Measurements from ENCODE around the gene PCSK6. TPM values are rescaled to one million over a fixed set of nuclear protein-coding genes. Genes with fewer than 3 reads are reported as not detected.

PCSK6 gene
- total and polyA plus RNA-seq, 2 of the 8 experiments (the other 6 are each of a cell fraction or from before 2014, with no cell fraction given), result 1.9 to 4.0 TPM

DNA sequence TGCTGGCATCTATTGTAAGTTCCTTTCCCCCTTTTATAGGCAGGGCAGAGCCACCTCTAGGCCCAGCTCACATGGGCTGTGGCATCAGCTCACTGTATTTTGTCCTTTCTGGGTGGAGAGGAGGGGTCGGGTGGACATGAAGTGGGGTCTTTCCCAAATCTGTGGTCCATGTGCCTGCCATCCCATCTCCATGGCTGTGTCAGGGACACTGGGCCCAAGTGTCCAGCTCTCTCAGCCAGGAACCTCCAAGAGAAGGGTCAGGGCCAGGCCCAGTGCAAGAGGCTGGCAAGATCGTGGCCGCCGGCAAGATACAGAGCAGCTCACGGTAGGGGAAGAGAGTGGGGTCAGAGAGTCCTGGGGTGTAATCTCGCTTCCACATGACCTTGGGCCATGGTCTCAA lies 85.3 kb downstream of the PCSK6 start:
- Histone ChIP-seq H3K9me3 (ENCODE audit: insufficient read depth in 2 of 2, low read depth in 1 of 2, low read length in 1 of 2) (no peaks in the 10 kb centered on the region; a peak in 1 of 4 replicates), H3K79me1 (ENCODE audit: low read depth, low read length) (no peaks in the 10 kb centered on the region), H3K56ac (replicated peaks; ENCODE audit: insufficient read length, low read depth, low read length) (no peak overlapping the region), H3K36me3 (ENCODE audit: control insufficient read depth in 2 of 4, insufficient read depth in 4 of 4, low read length in 3 of 4) (no peaks in the 10 kb centered on the region), H3K27me3 (replicated peaks in 1 of 4; ENCODE audit: control insufficient read depth in 3 of 4, extremely low read depth in 1 of 4, insufficient read depth in 3 of 4, low read length in 3 of 4) (no peaks in the 10 kb centered on the region; a peak in 2 of 7 replicates), H3K14ac (ENCODE audit: insufficient read length) (no peak overlapping the region), H4K20me1 (replicated peaks in 1 of 2; ENCODE audit: control insufficient read depth in 1 of 2, insufficient read depth in 2 of 2, low read length in 2 of 2) (no peaks in the 10 kb centered on the region), H3K9ac (replicated peaks in 1 of 4; ENCODE audit: extremely low read depth in 1 of 4, low read depth in 3 of 4, low read length in 3 of 4) (no peak overlapping the region), H3K18ac (ENCODE audit: extremely low read depth, low read length) (no peak overlapping the region), H4K8ac (ENCODE audit: extremely low read depth, insufficient read depth, low read length) (no peak overlapping the region), H2BK20ac (ENCODE audit: low read length) (no peak overlapping the region), H3K4me1 (replicated peaks in 1 of 4; ENCODE audit: control insufficient read depth in 3 of 4, insufficient read depth in 4 of 4, low read length in 3 of 4) (peaks cover 0 to 10% (median 5%) of the 10 kb centered on the region in 4 experiments; a peak in 5 of 7 replicates), H4K91ac (replicated peaks; ENCODE audit: insufficient read length, low read length) (no peak overlapping the region), H2AK5ac (ENCODE audit: low read depth, low read length) (no peak overlapping the region), H3K23me2 (ENCODE audit: low read depth, low read length) (no peaks in the 10 kb centered on the region), H2BK5ac (ENCODE audit: low read depth, low read length) (no peak overlapping the region), H2BK12ac (ENCODE audit: low read depth, low read length) (no peak overlapping the region), H3K4ac (replicated peaks; ENCODE audit: insufficient read length, low read depth, low read length) (no peak overlapping the region), H3K4me3 (ENCODE audit: extremely low read depth in 1 of 4, insufficient read depth in 2 of 4, low read depth in 3 of 4, low read length in 4 of 4) (no peak overlapping the region), H2BK15ac (ENCODE audit: low read length) (no peak overlapping the region), H4K5ac (ENCODE audit: insufficient read length, low read depth, low read length) (no peak overlapping the region), H2BK120ac (replicated peaks; ENCODE audit: low read depth, low read length) (no peak overlapping the region), H3K27ac (ENCODE audit: low read depth, low read length) (no peak overlapping the region), H3K4me2 (ENCODE audit: insufficient read depth in 1 of 2, low read depth in 2 of 2, low read length in 2 of 2) (no peak overlapping the region), H3K23ac (ENCODE audit: insufficient read length) (no peak overlapping the region), H2AFZ (ENCODE audit: low read length) (no peak overlapping the region), H3K79me2 (ENCODE audit: control insufficient read depth in 1 of 2, insufficient read depth in 2 of 2, low read length in 2 of 2) (no peaks in the 10 kb centered on the region)
- TF ChIP-seq TBP (IDR thresholded peaks at IDR 0.05; ENCODE audit: low read depth, low read length) (no peak), NRF1 (IDR thresholded peaks at IDR 0.05; ENCODE audit: low read depth, low read length) (no peak), CEBPB (IDR thresholded peaks at IDR 0.05; ENCODE audit: low read depth, low read length) (no peak), RFX5 (IDR thresholded peaks at IDR 0.05; ENCODE audit: borderline replicate concordance, low read depth, low read length) (no peak), POLR2AphosphoS5 (IDR thresholded peaks at IDR 0.05; ENCODE audit: low read depth, low read length) (no peak), RNF2 (IDR thresholded peaks at IDR 0.05; ENCODE audit: borderline replicate concordance, low read depth, low read length, missing control alignments, poor library complexity, severe bottlenecking) (no peak), SP4 (IDR thresholded peaks at IDR 0.05; ENCODE audit: low read length) (no peak), ZNF274 (IDR thresholded peaks at IDR 0.05; ENCODE audit: borderline replicate concordance, extremely low read depth, low read length) (no peak), GTF2F1 (IDR thresholded peaks at IDR 0.05; ENCODE audit: borderline replicate concordance, low read depth, low read length) (no peak), KDM1A (IDR thresholded peaks at IDR 0.05; ENCODE audit: borderline replicate concordance, low read length) (no peak)
- FAIRE-seq, result no peak
- WGBS, 2 experiments (ENCODE audit: extremely low coverage in 1 of 2, insufficient coverage in 1 of 2, insufficient read length in 1 of 2, insufficient replicate concordance in 2 of 2, low coverage in 1 of 2, low lambda C conversion rate in 2 of 2, missing lambda C conversion rate in 1 of 2), result 94% methylated on average over 6 of the region's 6 CpGs; no CpG with 5 or more reads in 1 of the 2 experiments
- DNase-seq (ENCODE audit: low read depth in 1 of 2, low spot score in 2 of 2), result no peak
- CTCF ChIA-PET (ENCODE audit: partially characterized antibody), result interaction anchor here (0.7 to 2.1 kb wide), 3 partner anchors 8 to 92 kb away, joined by 3 to 5 read pairs (median 3); no protein-coding TSS in a partner anchor
- POLR2A ChIA-PET (ENCODE audit: partially characterized antibody), result no interaction called here

All from H1 (cell line).